ENCODE measurements around the gene LRP6. TPM values are rescaled to one million over a fixed set of nuclear protein-coding genes. Genes with fewer than 3 reads are reported as not detected.

The LRP6 gene
- total and polyA plus RNA-seq, 2 experiments from 2014 or later, result 29.1 to 73.8 TPM

GRCh38 chr12:12201274-12201758 is 65.5 kb downstream of the LRP6 start:
- no peak for DNase-seq (ENCODE audit: low spot score)
- H3K36me3 ChIP-seq (ENCODE audit: insufficient read depth), result no peaks in the 10 kb centered on the region; the same call in 1 of the 2 replicates

More at GRCh38 chr12:12201274-12201758, 65.5 kb downstream of the LRP6 start:
- Histone ChIP-seq H3K4me2 (no peak overlapping the region), H3K9me2 (ENCODE audit: insufficient read depth) (no peaks in the 10 kb centered on the region), H3F3A (replicated peaks; ENCODE audit: low read depth) (no peaks in the 10 kb centered on the region), H4K20me1 (replicated peaks; ENCODE audit: insufficient read depth) (no peaks in the 10 kb centered on the region), H3K27ac (ENCODE audit: low read depth) (no peak overlapping the region), H3K27me3 (ENCODE audit: insufficient read depth) (no peaks in the 10 kb centered on the region), H3K4me1 (ENCODE audit: insufficient read depth) (no peaks in the 10 kb centered on the region), H3K4me3 (no peak overlapping the region), H3K79me2 (replicated peaks; ENCODE audit: insufficient read depth) (peaks cover 79% of the 10 kb centered on the region), H2AFZ (no peak overlapping the region)
- Mint-ChIP-seq H3K27ac (no peak overlapping the region), H3K27me3 (ENCODE audit: insufficient read depth, low read depth, poor library complexity) (peaks cover 2% of the 10 kb centered on the region), H3K4me3 (no peak overlapping the region), H3K9me3 (peaks cover 5% of the 10 kb centered on the region; the same call in 1 of the 3 replicates), H3K4me1 (peaks cover 3% of the 10 kb centered on the region; the same call in 2 of the 3 replicates), H3K36me3 (ENCODE audit: low read depth) (peaks cover 58% of the 10 kb centered on the region)
- TF ChIP-seq JUNB (IDR thresholded peaks at IDR 0.05; ENCODE audit: unreplicated experiment), result no peak
- TF ChIP-seq ETS1 (IDR thresholded peaks at IDR 0.05), result no peak
- TF ChIP-seq ZNF462 (CRISPR knock-in tag; IDR thresholded peaks at IDR 0.05), result no peak
- no peak for TF ChIP-seq ZNF114 (CRISPR knock-in tag; IDR thresholded peaks at IDR 0.05)
- TF ChIP-seq POLR2AphosphoS5 (IDR thresholded peaks at IDR 0.05; ENCODE audit: low read depth), result no peak
- no peak for TF ChIP-seq CREB1 (CRISPR knock-in tag; IDR thresholded peaks at IDR 0.05; ENCODE audit: low read depth)
- no peak for TF ChIP-seq EZH2phosphoT487 (IDR thresholded peaks at IDR 0.05; ENCODE audit: unreplicated experiment)
- no peak for TF ChIP-seq REST (IDR thresholded peaks at IDR 0.05; ENCODE audit: unreplicated experiment)
- TF ChIP-seq EZH2 (IDR thresholded peaks at IDR 0.05; ENCODE audit: low read depth, unreplicated experiment), result no peak
- no peak for TF ChIP-seq STAT1 (IDR thresholded peaks at IDR 0.05; ENCODE audit: unreplicated experiment)
- TF ChIP-seq NANOG (IDR thresholded peaks at IDR 0.05; ENCODE audit: borderline replicate concordance), result no peak
- TF ChIP-seq CTCF (conservative IDR thresholded peaks at IDR 0.05; ENCODE audit: low read depth in 2 of 2), result no peak
- no peak for TF ChIP-seq ZNF331 (CRISPR knock-in tag; IDR thresholded peaks at IDR 0.05; ENCODE audit: low read depth)
- no peak for ATAC-seq
